A204.1 (cell line): ENCODE measurements around the gene MYH7.
"Not testable (repeated sequence)": the region's sequence is repeated elsewhere in the genome, so short reads cannot be mapped to it uniquely, and the experiment has no call there.

Source experiments
- FAIRE-seq: peaks from 2 replicates; lab custom pipeline; 2012; peaks lifted over from hg19 to GRCh38; lab: Jason Lieb, UNC

The MYH7 gene

DNA sequence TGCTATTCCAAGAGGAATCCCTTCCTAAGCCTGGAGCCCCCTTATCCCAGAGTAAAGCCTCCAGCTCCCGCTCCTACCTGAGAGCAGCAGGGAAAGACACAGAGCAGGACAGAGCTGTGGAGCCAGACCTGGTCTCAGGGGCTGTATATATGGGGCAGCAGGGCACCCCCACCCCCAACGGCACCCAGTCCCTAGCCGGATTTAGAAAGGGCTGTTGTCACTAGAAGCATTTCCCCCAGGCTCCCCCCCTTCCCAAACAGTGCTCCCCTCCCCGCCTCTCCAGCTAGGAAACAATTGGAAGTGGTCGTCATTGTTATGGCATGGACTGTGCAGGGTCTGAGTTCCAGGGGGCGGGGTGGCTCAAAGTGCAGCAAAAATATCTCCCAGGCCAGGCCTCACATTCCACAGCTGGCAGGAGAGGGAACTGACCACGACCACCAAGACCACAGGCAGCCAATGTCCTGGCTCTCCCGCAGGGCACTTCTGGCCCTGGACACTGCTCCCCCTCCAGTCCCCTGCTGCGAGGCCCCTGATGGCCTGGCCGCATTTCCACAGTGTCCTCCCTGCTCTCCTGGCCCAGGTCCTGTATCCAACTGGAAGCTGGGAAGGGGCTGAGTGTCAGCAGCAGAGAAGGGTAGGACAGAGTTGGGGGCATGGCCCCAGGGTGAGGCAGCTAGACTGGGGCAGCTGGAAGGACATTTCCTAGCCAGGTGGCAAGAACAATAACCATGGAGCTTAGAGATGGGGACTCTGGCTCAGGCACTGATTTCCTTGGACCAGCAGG lies at the start of gene MYH7:
TSS of gene MYH7 (minus strand) at position 118 of the 784 bp plus-strand sequence. CDS start 1,928 bp downstream, outside the sequence.
- no peak for FAIRE-seq

DNA sequence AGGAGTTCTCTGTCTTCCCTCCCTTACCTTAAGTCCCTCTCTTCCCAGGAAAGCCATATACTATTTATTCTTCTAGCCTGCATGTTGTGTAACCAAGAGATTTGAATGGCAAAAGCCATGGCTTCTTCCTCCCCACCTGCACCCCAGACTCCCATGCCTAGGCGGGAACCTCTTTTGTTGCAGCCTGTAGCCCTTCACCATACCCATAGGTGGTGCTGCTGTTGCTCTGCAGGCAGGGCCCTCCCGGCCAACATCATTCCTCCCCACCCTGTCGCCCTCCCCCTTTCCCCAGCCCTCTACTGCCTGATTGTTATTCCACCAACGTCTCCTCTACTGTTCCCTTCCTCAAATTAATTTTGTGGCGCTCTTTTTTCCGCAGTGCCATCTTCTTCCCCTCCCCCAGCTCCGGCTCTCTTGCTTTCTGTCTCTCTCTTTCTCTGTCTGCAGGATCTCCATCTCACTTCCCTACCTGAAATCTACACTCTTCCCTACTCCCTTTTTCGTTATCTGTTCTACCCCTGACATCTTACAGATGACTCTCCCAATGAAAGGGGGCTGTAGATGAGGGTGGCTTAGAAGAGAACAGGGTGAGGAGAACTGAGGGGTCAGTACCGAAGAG lies 47.9 kb upstream of the MYH7 start:
- FAIRE-seq: no peak

DNA sequence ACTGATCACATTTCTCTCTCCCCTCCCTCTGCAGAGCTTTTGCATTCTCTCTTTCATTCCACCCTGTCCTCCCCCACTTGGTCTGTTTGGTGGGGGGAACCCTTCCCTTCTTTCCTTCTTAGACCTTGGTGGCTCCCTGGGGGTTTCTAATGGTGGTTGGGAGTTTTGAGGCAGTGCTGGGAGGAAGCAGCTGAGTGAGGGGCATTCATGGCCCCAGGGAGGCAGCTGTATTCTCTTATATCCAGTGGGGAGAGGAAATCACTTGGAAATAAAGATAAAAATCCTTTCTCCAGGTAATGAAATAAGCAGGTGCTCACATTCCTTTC lies 47.3 kb upstream of the MYH7 start:
- FAIRE-seq: no peak

DNA sequence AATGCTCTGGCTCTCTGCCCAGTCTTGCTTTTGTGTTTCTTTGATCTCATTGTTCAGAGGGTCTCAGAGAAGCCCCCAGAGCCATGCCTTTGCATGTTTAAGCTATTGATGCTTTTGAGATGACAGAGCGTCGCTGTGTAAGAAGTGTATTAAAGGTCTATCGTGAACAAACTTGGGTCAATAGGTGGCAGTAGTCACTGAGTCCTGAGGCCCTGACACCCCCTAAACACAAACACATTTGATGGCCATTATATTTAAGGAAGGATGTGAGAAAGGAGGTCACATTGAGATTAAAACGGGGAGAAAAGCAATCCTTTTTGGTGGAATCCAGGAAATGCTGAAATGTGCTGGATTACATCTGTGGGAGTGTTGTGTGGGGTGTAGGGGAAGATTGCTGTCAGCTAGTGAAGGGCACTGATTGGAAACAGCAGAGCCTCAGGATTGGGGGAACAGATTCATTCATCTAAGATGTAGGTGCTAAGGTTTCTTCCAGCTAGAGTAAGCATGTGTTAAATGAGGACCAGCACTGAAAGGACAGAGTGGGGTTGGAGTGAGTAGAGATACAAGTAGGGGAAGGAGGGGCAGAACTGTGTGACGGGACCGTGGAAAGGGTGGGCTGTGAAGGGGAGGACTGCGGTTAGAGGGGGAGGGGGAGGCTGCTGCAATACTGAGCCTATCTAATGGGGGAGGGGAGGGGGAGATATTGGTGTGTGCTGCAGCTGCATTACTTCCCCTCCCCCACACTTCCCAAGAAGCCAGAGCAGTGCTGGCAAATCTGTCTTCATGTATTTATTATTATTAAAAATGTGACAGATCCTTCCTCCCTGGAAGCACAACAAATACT lies 46.7 kb upstream of the MYH7 start:
- FAIRE-seq: no peak

DNA sequence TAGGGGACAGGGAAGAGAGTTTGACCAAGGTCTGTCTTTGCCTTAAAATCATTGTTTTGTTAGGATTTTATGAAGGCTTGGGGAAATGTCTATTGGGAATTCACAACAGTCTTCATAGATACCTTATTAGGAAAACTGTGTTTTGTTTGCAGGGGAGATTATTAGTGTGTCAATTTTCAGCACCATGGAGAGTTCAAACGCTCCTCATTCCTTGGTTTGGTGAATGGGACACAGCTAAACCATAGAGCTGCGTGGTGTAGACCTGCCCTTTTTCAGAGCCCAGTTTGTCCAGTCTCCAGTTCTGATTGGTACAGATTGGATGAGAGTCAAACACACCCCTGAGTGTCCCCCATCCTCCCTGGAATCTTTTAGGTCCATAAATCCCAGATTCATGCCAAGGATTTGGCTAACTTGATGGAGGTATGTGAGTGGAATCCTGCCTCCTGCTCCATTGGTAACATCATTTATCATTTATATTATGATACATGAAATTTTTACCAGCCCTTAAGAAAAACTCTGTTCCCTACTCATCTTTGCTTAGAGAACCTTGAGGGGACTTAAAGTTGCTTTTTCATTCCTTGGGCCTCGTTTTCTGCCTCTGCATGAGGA lies 46.0 kb upstream of the MYH7 start:
- FAIRE-seq: no peak

DNA sequence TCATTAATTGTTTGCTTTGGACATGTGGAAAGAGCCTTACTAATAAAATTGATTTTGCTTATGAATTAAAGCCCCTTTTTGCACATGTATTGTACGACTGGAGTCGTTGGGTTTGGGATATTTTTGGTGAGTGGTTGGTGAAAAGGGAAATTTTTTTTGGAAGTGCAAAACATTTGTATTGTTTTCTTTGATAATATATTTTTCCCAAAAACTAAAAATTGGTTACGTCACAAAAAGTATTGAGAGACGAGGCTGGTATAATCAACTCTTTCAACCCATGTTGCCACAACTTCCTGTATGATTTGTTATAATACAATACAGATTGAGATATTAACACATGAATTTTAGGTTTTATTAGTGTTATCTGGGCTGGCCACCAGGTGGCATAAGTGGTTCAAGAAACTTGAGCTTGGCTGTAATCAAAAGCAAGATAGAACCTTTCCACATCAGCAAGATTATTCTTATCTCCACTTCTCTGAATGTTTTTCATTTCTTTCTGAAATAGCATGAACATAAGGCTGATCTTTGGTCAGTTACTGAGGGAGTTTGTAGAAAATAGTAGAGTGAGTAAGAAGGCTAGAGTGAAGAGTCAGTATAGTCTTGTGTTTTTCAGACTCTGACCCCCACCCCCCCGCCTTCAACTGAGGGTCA lies 42.8 kb upstream of the MYH7 start:
- FAIRE-seq: peak; percentile 87

DNA sequence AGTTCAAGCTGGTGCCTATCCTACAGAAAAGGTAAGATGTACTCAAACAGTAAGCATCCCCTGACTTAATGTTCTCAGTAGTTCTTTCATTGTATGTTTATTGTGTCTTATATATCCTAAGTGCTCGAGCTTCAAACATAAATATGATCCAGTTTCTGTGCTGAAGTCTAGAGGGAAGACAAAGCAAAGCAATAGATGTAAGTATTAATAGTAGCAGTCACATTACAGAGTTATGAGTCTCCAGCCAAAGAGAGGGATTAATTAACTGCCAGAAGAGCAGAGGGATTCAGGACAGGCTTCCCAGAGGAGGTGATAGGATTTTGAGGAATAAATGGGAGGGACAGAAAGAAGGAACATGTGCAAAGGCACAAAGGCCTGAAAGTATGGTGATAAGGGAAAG lies 35.5 kb upstream of the MYH7 start:
- FAIRE-seq: no peak

DNA sequence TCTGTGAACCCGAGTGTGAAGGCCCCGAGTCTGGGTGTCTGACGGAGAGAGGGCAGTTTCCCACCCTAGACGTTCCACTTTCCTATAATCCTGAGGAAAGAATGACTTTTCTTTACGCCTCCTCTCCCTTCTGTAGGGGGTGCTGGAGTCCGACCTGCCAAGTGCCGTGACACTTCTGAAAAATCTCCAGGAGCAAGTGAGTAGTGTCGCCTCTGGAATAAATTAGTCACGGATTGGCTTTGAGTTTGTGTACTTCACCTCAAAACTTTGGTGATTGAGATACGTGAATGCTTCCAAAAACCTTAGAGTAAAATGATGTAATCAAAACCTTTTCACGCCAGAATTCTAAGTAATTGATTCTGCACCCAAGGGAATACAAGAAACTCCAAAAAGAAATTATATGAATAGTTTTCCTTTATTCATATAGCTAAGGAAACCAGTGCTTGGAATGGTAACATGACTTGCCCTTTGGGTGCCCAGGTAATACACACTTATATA lies 34.5 kb upstream of the MYH7 start:
- no peak for FAIRE-seq

DNA sequence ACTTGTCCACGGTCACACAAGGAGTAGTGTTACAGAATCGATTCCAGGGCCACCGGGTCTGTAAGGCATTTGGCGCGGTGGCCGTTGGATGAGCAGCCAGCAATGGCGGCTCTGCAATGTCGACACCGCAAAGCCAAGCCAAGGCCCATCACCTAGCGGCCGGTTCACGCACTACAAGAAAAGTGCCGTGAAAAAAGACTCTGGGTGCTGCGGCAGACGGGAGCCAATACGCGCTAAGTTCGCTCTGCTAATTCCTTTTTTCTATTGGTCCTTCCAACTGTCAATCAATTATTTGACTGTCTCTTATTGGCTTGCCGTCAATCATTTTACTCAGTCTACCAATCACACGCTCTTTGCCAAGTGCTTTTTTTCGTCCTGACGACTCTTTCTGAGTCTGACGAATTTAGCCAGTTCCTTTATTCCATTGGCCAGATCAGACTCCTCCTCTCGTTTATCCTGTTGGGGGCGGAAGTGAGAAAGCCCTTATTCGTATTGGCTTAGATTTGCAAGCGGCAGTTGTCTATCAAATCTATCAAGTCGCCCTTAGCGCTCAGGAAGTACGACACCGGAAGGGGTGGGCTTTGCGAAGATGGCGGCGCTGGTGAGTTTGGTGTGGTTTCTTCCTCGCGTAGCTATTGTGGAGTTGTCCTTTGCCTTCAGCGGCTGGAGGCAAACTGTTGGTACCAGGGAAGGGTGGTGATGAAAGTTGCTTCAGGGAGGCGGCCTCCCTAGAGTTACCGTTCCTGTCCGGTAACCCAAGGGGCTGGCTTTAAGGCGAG lies 33.9 kb upstream of the MYH7 start, which contains the start of gene NGDN:
TSS of gene NGDN (plus strand) at position 577 of the 779 bp plus-strand sequence. CDS start at position 590, 13 bp downstream.
- peak; percentile 100 for FAIRE-seq

DNA sequence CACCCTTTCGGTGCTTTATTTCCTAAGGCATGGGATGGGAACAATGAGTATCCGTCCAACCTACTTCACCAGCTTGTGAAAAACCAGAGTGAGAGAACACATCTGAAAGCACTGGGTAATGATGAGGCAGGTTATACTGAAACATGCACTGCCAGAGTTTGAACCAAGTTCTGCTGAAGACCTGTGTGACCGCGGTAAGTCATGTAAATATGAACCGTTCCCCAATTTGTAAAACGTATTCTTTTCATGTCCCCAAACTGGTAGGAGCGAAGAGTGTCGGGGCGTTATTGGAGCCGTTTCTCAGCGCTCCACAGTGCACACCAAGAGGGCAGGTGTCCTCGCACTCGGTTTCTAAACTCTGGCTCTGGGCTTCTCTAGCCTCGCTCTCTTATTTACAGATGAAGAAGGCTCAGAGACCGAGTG lies 33.3 kb upstream of the MYH7 start:
- no peak for FAIRE-seq

DNA sequence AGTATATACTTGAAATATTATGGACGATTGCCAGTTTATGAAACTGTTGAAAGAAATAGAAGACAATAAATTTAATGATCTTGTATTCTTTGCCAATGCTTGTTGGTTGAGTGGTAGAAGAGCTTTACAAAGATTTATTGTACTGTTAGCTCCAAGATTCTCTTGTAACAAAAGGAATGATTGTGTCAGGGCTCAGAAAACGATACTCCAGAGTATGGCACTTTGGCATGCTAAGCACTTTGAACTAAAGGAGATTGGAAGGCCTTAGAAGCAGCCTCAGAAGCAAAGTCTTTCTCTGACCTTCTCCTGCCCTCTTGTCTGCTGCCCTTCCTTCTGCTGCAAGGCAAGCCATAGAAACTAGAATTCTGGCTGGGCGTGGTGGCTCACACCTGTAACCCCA lies 29.8 kb upstream of the MYH7 start:
- no peak for FAIRE-seq

DNA sequence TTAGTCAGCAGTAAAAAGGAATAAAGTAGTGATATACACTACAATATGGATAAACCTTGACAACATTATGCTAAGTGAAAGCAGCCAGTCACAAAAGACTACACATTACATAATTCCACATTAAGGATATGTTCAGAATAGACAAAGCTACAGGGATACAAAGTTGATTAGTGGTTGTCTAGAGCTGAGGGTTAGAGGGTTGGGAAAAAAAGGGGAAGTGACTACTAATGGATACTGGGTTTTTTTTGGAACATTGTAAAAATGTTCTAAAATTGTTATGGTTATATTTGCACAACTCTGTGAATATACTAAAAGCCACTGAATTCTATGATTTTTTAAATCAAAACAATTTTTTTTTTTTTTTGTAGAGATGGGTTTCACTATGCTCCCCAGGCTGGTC lies 29.2 kb upstream of the MYH7 start:
- no peak for FAIRE-seq

DNA sequence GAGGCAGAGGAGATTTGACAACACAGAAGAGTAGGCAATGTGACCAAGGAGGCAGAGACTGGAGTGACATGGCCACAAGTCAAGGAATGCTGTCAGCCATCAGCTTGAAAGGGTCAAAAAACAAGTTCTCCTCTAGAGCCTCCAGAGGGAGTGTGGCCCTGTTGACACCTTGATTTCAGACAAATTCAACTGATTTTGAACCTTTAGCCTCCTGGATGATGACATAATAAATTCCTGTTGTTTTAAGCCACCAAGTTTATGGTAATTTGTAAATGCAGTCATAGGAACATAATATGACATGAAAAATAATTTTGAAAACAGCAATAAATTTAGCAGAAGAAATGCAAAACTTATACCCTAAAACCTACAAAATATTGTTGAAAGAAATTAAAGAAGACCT lies 25.5 kb upstream of the MYH7 start:
- no peak for FAIRE-seq

DNA sequence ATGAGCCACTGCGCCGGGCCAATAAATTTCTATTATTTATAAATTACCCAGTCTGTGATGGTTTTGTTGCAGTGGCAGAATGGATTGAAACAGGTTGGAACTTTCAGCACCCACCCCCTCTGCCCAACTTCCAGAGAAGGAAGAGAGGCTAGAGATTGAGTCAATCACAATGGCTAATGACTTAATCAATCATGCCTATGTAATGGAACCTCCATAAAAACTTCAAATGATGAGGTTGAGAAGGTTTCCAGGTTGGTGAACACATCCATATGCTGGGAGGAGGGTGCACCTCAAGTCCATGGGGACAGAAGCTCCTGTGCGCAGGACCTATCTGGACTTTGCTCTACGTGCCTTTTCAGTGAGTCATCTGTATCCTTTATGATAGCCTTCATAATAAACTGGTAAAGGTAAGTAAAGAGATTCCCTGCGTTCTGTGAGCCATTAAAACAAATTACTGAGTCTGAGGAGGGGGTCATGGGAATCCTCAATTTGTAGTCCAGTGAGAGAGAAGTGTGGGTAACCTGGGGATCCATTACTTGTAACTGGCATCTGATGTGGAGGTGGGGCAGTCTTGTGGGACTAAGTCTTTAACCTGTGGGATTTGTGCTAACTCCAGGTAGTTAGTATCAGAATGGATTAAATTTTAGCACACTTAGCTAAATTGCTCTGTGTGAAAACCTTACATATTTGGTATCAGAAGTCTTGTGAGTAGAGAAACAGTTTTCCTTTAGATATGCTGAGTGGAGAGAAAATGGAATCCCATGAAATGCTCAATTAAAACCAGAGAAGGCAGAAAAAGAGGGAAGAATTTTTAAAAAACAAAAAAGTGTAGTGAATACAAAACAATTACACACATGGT lies 22.4 kb upstream of the MYH7 start:
- FAIRE-seq: no peak

DNA sequence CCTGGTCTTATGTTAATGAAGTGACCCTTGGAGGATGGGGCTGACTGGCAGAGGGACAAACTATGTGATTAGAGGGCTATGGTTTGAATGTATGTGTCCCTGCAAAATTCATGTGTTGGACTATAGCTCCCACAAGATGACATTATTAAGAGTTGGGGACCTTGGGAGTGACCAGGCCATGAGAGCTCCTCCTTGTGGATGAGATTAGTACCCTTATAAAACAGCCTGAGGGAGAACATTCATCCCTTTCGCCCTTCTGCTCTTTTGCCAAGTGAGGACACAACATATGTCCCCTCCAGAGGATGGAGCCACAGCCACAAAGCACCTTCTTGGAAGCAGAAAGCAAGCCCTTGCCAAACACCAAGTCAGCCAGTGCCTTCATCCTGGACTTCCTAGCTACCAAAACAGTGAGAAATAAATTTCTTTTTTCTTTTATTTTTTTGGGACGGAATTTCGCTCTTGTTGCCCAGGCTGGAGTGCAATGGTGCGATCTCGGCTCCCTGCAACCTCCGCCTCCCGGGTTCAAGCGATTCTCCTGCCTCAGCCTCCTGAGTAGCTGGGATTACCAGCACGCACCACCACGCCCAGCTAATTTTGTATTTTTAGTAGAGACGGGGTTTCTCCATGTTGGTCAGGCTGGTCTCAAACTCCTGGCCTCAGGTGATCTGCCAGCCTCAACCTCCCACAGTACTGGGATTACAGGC lies 21.6 kb upstream of the MYH7 start:
- not testable (repeated sequence) for FAIRE-seq

DNA sequence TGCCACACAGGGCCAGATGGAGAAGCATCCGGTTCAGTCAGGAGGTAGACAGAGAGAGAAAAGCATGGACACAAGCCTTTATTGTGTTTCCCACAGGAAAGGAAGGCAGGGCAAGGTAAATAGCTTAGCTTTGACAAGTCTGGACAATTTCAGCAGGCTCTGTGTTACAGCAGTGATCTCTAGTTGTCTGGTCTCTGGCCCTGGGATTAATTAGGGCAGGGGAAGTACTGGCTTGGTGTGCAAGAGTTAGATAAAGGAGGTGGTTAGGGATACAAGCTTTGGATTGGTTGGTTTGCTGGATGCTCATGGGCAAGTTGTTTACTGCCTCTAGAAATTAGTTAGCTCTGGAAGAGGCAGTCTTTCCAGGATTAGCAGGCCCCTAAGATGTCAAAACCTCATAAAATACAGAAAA lies 19.0 kb upstream of the MYH7 start:
- FAIRE-seq: no peak

DNA sequence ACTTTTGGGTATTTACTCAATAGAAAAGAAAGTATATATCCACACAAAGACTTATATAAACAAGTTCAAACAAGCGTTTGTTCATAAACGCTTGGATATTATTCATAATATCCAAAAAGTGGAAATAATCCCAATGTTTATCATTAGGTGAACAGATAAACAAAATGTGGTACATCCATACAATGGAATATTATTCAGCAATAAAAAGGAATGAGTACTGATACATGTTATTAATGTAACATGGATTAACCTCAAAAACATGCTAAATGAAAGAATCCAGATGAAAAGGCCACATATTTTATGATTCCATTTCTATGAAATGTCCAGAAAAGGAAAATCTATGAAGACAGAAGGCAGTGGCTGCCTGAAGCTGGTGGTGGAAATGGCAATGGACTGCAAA lies 16.8 kb upstream of the MYH7 start:
- FAIRE-seq: no peak

DNA sequence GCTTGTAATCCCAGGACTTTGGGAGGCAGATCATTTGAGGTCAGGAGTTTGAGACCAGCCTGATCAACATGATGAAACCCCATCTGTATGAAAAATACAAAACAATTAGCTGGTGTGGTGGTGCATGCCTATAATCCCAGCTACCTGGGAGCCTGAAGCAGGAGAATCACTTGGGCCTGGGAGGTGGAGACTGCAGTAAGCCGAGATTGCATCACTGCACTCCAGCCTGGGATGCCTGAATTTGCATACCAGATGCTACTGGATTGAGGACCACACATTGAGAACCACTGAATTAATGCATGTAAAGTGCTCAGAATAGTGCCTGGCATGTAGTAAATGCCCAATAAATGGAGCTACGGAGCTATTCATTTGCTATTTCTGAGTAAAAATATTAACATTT lies 14.9 kb upstream of the MYH7 start:
- FAIRE-seq: no peak

DNA sequence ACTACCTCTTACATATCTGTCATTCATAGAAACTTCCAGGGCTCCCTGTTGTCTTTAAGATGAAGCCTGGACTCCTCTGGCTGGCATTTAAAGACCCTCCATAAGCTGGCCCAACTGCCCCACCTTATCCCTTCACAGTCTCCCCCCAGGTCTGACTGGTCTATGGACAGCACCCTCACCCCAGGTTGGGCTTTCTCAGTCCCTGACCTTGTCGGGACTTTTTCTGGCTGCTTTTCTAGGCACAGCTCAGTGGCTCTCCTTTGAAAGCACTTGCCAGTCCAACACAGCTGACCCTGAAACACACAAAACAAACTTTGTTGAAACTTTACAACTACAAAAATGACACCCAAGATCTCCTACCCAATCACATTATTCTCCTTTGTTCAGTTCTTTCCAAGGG lies 13.9 kb upstream of the MYH7 start:
- no peak for FAIRE-seq
